NCI-H128 (cell line): ENCODE results near the gene SLC22A23.
A peak's percentile ranks its signal among the peaks of the same experiment; 100 is the strongest.
"Not testable (repeated sequence)": the region's sequence is repeated elsewhere in the genome, so short reads cannot be mapped to it uniquely, and the experiment has no call there.

ENCODE experiments used
- DNase-seq: peaks from one replicate; lab custom pipeline; 2025; ENCODE audit not compliant: unreplicated experiment; lab: John Stamatoyannopoulos, UW

SLC22A23 gene

GRCh38 chr6:3252369-3252768, 204.5 kb downstream of the SLC22A23 start:
- DNase-seq = no peak

DNA sequence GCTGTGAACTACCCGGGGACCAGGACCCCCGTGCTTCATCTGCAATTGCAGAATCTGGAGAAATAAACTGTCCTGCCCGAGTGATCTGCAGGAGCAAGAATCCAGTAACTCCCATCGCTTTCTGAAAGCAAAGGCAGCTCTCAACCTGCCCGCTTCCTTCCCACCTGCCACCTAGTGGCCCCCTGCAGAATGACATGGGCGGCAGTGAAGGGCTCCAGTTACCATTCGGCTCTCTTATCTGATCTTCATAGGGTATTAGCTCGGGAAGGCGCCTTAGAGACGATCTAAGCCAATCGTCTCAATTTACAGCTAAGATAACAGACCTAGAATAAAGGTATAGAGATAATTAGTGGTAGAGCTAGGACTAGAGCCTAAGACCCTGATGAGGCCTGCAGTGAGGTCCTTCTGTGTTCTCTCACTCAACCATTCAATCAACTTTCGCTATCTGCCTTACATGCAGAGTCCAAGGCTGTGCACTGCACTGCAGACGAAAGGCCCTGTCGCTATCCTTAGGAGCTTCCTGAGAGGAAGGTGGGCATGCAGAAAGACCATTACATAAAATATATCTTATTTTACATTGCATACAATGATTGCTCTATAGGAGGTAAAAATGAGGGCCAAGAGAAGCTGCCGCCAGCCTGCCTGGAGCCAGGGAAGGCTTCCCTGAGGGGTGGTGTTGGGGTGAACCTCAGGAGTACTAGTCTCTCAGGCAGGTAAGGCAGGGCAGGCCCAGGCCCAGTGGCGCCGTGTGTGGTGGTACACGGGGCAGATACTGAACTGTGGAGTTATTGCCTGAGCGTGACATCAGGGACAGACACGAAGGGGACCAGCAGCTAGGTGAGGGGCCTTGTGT, 205.2 kb downstream of the SLC22A23 start:
- peak; percentile 75 for DNase-seq

DNA sequence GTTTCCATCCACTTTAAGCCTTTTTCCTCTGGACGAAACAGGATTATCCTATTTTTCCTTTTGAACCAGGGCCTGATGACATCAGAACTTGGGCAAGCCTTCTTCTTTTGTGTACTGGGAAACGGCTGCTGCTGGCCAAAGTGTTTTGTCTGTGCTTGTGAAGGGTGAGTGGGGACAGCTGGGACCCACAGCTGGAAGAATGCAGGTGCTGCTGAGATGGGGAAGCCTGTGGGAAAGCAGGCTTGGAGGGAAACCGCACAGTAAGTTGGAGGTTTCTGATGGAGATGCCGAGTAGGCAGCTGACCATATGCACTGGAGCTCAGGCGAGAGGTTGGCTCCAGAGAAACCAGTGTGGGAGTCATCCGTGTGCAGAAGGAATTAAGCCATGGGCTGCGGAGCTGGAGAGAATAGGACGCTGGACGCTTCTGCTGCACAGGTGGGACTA, 206.6 kb downstream of the SLC22A23 start:
- DNase-seq = no peak

GRCh38 chr6:3249821-3250220, 207.0 kb downstream of the SLC22A23 start:
- DNase-seq = no peak

DNA sequence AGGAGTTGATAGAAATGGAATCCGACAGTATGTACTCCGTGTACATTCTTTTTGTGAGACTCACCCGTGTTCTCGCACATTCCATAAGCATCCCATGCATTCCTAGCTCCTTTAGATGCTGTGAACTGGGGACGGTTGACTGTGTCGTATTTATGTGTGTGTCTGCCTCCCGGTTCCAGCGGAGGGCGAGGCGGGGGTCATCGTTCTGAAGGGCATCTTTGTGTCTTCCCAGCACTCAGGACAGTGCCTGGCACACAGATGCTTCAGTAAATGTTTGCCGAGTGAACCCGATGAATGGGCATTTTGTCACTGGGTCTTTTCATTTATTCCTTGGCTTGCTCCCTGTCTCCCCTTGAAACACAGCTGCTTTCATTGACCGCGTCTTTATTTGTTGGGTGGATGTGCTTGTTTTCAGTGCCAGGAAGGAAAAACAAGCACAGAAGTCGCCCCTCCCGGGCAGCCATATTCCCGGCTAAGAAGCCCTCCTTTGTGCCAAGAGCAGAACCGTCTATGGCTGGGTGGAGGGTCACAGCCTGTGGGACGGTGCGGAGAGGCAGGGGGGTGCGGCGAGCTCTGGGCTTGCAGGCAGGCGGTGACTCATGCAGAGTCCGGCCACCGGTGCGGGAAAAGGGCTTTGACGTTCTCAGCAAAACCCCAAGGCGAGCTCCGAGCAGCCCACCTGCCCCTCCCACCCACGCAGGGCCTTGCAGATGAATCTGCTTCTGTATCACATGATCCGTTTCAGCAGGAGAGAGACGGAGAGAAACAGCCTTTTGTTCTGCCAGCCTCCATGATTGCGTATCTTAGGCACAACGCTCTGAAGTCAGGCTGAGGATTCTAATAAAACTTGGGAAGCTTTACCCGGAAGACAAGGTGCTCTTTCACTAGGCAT, 209.3 kb downstream of the SLC22A23 start:
- no peak for DNase-seq

- no peak for DNase-seq
Observed at GRCh38 chr6:3245216-3245615, 211.6 kb downstream of the SLC22A23 start.

DNA sequence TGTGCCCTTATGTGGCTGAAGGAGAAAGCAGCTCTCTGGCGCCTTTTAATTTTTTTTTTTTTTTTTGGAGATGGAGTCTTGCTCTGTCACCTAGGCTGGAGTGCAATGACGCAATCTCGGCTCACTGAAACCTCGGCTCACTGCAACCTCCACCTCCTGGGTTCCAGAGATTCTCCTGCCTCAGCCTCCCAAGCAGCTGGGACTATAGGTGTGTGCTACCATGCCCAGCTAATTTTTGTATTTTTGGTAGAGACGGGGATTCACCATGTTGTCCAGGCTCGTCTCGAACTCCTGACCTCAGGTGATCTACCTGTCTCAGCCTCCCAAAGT, 212.1 kb downstream of the SLC22A23 start:
- DNase-seq = not testable (repeated sequence)

- no peak for DNase-seq
Observed at GRCh38 chr6:3244003-3244831, 212.6 kb downstream of the SLC22A23 start.

GRCh38 chr6:3242768-3243167, 214.1 kb downstream of the SLC22A23 start:
- DNase-seq = no peak

- not testable (repeated sequence) for DNase-seq
Observed at GRCh38 chr6:3241745-3242144, 215.1 kb downstream of the SLC22A23 start.

DNA sequence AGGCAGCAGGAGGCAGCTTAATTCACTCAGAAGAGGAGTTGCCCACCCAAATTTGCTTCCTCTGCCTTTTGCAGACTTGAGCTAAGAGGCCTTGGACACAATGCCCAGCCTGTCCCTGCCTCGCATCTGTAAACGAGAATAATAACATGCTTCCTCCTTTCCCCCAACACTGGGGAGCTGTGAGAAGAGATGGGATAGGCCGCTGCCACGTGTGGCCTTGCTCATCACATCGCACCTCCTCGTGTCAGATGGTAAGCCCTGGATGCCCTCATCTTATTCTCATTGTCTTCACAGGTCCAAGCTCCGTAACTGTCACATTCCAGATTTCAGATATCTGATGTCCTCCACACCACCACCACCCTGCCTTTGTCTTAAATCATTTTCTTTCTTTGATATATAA, 216.3 kb downstream of the SLC22A23 start:
- no peak for DNase-seq

GRCh38 chr6:3239110-3239830, 217.6 kb downstream of the SLC22A23 start:
- no peak for DNase-seq

DNA sequence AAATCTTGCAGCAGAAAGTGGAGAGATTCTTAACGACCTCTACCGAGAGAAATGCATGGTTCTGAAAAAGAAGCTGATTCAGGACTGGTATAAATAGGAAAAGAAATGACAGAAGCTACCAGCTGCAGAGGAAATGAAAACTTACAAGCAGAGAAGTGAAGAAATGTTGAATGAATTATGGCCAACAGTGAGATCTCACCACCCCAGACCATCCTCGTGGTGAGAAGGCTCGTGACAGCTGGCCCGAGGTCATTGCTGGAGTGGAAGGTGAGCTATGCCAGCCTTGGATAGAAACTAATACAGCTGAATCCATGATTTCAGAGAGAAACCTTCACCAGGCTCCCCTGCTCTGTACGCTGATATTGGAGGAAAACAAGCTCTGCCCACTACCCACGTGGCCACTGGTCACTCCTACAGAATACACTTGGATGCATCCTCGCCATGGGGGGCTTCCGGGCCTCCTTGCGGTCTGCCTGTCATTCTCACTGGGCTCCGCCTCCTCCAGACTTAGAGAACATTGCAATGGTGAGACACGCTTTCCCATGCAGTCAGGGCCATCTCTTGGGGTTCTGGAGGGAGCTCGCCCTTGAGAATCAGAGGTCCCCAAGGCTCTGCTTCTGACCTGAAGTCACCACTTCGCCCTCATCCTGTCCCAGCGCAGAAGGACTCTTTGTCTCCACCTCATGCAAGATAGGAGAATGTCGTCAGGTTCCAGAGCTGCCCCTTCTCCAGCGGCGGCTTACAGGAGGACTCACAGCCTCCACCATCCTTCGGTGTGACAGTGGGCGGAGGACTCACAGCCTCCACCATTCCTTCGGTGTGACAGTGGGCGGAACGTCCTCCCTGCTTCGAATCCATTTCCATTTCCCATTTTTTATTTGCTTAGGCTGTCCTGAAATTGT, 218.8 kb downstream of the SLC22A23 start:
- no peak for DNase-seq

GRCh38 chr6:3236005-3236404, 220.8 kb downstream of the SLC22A23 start:
- no peak for DNase-seq

DNA sequence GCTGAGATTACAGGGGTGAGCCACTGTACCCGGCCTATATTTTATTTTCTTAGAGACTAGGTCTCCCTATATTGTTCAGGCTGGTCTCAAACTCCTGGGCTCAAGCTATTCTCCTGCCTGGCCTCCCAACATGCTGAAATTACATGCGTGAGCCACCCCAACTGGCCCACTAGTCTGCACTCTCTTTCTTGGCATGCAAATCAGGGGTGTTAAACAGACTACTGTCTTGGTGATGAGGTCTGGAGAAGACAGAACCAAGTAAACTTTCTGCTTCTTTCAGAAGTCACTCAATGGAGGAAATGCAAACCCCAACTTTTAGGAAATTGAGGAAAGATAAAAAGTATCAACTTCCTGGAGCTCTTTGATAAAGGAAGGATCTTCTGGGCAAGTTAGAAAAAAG, 221.4 kb downstream of the SLC22A23 start:
- no peak for DNase-seq

- DNase-seq = no peak
Observed at GRCh38 chr6:3233904-3234303, 222.9 kb downstream of the SLC22A23 start.

DNA sequence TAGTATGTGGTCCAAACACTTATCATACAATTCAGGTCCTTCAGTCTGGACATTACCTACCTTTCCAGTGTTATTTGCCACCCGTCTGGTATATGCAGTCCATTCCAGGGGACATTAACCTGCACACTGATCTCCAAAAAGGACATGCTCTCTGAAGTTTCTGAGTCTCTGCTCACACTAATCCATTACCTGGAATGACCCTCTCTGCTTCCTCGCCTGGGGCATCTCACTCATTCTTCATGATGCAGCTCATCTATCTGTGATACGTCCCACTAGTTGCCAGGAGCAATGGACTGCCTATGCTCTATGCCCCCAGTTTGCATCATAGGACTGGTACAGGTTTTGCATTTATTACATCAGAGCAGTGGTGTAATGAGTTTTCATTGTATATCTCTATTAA, 223.5 kb downstream of the SLC22A23 start:
- DNase-seq = no peak

DNA sequence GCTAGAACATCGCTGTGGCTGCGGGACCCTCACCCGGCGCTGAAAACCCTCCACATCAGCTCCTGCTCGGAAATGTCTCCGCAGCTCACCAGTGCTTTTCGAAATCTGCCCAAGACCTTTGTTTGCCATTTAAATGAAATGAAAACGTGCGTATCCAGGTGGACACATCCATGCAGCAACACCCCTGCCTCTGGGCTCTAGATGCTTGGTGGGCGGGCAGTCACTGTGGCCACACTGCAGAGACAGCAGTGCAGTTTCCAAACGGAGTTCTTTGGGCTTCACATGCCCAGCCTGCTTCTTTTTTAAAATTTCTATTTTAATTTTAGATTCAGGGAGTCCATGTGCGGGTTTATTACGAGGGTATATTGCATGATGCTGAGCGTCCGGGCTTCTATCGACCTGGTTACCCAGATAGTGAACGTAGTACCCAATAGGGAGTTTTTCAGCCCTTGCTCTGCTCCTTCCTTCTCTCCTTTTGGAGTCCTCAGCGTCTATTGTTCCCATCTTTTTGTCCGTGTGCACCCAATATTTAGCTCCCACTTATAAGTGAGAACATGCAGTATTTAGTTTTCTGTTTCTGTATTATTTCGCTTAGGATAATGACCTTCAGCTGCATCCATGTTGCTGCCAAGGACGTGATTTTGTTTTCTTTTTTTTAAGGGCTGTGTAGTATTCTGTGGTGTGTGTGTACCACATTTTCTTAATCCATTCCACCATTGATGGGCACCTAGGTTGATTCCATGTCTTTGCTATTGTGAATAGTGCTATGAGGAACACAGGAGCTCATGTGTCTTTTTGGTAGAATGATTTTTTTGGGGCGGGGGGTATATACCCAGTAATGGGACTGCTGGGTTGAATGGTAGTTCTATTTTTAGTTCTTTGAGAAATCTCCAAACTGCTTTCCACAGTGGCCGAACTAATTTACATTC, 224.6 kb downstream of the SLC22A23 start:
- DNase-seq = no peak
